A172 (cell line): Measurements from ENCODE around the gene ARHGAP26. TPM values are rescaled to one million over a fixed set of nuclear protein-coding genes. Genes with fewer than 3 reads are reported as not detected.
A peak's percentile ranks its signal among the peaks of the same experiment; 100 is the strongest.

Experiments used
- DNase-seq: peaks from one replicate; pipeline ENCODE4 v3.0.0-alpha.2; 2015; ENCODE audit warnings: low spot score
- total RNA-seq: library from RNA; depleted of rRNA; stranded (reverse); fragments of >200 nt; shearing (Covaris generic); gene quantifications from 2 replicates; pipeline ENCODE4 v1.2.3, GENCODE V29; 2014

ARHGAP26 gene
- total RNA-seq, 1 experiment from 2014 or later, result 1.6 TPM

DNA sequence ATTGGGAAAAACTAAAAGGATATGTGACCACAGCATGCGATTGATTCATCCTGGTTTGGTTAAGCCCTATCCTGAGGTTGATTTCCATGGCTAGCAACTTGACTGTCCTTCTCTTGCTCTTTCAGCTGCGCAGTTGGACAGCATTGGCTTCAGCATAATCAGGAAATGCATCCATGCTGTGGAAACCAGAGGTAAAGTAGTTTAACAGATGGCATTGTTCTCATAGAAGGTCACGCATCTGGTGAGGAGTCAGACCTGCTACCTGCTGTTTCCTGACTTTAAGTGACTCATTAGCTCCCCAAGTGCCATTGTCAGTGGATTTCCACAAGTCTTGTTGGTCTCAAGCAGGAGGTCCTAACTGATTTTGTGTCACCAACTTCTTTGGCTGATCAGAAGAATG, 266.9 kb downstream of the ARHGAP26 start:
- DNase-seq, result peak; percentile 81

- DNase-seq, result no peak
Measured at GRCh38 chr5:143037708-143038107, 267.5 kb downstream of the ARHGAP26 start.

- no peak for DNase-seq
Measured at GRCh38 chr5:143040622-143041021, 270.4 kb downstream of the ARHGAP26 start.

- no peak for DNase-seq
Measured at GRCh38 chr5:143041461-143041860, 271.3 kb downstream of the ARHGAP26 start.

DNA sequence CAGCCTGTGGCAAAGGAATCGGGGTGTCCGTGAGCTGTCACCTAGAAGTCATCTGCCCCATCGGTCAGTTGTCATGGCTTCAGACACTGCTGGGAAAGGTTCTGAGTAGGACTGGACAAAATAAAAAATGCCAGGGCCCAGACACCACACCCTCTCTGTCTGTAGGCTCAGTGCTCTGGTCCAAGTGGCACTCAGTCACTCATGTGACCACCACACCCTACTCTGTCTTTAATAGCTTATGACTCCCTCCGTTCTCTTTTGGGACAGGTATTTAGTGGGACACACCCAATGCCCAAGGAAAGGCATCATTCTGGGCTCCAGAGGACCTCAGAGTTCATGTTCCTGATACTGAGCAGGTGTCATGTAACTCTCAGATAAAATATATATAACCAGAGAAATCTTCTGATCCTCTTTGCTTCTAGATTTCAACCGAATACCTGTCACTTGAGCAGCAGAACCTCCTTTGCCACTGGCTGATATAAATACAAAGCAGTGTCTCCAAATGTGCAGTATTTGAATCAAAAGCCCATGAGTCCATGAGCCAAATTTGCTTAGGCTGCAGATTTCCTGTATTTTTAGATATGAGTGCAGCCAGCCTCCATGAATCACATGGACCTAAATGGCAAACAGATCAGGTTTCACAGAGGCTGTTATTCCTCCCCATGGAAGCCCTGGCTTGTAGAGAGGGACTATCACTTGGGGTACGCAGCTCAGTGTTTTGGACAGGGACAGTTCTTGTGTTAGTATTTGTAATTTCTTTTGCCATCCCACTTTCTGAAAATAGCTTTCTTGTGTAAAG, 272.0 kb downstream of the ARHGAP26 start:
- no peak for DNase-seq

- no peak for DNase-seq
Measured at GRCh38 chr5:143044265-143044664, 274.1 kb downstream of the ARHGAP26 start.

DNA sequence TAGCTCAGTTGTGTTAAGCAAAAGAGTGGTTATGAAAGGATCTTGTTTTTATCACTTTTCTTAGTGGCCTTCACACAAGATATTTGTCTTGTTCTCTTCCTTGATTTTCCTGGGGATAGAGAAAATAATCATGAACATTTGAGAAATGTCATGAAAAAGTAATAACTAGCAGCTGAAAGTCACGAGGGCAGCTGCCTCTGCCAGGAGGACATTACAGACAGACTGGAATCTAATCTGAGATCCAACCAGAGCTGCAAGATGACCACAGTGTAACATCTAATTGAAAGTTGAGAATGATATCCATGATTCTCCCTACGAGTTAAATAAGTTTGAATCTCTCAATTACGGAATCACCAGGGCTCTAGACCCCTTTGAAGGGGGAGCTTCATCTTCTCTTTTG, 274.9 kb downstream of the ARHGAP26 start:
- no peak for DNase-seq

GRCh38 chr5:143046314-143046713, 276.1 kb downstream of the ARHGAP26 start:
- DNase-seq, result no peak

- DNase-seq, result no peak
Measured at GRCh38 chr5:143047091-143047490, 276.9 kb downstream of the ARHGAP26 start.

GRCh38 chr5:143050183-143050582, 280.0 kb downstream of the ARHGAP26 start:
- no peak for DNase-seq

DNA sequence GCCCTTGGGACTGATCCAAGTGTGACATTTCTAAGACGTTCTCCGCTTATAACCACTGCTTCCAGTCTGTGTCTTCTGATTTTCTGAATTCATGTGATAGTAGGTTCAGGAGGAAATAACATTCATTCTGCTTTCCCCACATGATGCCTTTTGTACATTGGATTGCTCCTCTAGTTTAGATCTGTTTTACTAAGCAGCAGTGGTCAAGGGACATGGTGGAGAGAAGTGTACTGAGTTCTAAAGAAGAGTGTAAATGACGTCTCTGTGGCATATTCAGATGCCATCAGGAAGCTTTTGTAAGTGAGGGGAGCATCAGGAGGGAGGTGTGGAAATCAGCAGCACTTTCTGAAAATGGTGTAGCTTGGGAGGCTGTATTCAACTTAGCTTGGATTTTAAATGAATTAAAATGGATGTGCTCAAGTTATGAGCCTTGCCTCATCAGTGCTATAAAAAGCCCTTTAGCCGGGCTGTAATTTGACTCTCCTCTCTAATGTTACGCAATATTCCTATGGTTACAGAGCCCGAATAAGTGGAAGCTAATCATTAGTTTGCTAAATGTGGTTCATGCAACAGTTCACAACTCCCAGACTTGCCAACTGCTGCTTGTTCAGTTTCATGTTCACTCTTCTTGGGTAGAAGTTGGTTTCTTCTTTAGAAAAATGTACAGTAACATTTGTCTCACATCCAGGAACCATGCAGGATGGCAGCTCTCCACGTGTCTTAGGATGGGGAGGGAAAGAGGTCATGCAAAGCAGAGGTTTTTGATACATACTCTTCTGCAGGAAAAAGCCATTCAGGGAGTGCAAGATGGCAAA, 281.3 kb downstream of the ARHGAP26 start:
- peak; percentile 43 for DNase-seq

- no peak for DNase-seq
Measured at GRCh38 chr5:143052967-143053682, 282.9 kb downstream of the ARHGAP26 start.

- no peak for DNase-seq
Measured at GRCh38 chr5:143053780-143054179, 283.6 kb downstream of the ARHGAP26 start.

DNA sequence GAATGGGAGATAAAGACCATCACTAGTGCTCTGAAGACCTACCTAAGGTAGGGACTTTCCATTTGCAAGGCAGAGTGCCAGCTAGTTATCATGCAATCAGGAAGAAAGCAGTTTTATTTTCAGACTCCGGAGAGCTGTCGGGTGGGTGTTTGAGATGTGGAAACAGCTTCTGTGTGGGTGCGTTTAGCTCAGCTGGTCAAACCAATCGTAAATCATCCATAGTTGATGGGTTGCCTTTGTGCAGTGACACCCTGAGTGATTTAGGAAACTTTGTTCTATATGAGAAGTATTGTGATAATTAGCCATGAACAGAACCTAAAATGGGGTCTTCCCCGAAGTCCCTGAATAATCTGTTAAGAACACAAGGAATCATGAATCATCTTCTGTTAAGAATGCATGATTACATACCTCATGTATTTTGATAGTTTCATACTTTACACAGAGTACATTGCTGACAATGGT, 284.3 kb downstream of the ARHGAP26 start:
- peak; percentile 36 for DNase-seq

DNA sequence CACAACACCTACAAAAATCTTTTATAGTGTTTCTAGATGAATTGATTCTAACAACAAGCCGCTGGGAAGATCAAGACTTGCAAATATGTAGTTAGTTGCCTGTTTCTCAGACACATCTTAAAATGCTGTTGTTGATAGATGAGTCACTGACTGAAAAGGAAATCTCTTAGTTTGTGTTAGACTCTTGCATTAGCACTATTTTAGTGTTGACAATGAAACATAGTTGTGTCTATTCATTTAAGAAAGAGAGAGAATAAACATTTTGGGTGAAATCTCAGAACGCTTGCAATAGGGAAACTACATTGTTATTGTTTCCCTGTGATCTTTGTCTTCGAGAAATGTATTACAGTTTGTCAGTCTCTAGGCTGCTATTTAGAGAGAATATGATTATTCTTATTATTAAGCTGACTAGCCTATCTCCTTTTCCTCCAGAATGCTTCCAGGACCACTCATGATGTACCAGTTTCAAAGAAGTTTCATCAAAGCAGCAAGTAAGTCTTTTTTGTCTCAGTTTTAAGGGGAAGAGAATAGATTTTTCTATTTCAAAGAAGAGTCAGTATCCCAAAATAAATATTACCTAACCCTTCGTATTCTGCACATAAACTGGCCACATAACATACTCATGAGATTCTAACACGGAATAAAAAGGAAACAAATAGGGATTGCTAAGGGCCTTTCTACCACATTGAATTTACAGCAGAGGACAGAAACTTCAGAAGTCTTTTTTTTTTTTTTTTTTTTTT, 285.6 kb downstream of the ARHGAP26 start:
- no peak for DNase-seq

DNA sequence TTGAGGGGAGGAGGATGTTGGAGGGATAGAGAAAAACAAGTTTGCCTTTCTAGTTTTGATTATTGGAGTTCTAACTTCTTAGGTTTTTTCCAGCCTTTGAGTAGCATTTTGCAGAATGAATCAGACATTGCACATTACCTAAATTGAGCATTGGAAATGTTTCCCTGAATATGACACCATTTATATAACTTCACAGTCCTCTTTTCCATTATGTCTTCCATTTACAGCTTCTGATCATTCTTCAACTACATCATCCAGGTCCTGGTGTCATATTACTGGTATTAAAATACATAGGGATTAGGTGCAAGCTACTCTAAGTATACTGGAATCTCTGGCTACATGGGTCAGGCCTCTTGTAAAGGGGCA, 286.1 kb downstream of the ARHGAP26 start:
- DNase-seq, result no peak

- DNase-seq, result no peak
Measured at GRCh38 chr5:143056792-143057579, 286.8 kb downstream of the ARHGAP26 start.

DNA sequence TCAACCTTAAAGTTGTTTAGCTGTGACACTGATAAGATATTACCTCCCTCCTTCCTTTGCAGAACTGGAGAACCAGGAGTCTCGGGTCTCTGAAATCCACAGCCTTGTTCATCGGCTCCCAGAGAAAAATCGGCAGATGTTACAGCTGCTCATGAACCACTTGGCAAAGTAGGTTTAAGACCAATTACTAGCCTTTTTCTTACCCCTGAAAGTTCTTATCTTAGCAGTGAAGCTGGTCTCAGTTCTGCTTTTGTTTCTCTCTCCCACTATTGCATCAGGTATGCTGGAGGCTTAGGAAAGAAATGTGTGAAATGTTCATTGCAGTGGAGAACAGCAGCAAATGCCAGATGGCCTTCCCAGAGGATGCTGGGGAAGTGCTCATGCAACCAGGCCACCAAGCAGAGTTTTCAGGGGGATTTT, 287.4 kb downstream of the ARHGAP26 start:
- no peak for DNase-seq

GRCh38 chr5:143059355-143059754, 289.2 kb downstream of the ARHGAP26 start:
- no peak for DNase-seq

GRCh38 chr5:143059976-143060765, 290.0 kb downstream of the ARHGAP26 start:
- DNase-seq, result no peak
